ENCODE results near the gene NUP98. TPM values are rescaled to one million over a fixed set of nuclear protein-coding genes. Genes with fewer than 3 reads are reported as not detected.

The NUP98 gene
- total RNA-seq, 4 donors from 2014 or later: 65.2 to 128 (median 102) TPM

DNA sequence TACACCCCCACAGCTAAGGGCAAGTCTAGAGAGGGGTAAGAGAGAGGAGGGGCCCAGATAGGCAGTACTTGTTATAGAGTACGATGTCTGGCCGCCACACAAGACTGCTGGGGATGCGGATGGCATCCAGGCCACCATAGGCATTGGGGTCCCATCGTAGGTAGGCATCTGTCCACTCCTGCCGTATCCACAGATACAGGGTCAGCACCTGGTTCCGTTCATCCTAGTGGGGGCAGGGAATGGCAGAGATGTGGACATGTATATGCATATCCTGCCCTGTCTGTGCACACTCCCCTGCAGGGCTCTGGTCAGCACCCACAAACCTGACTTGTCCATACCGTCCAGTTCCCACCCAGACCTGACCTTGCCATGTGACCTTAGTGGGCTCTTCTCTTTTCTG is 128.2 kb downstream of the NUP98 start:
- TF ChIP-seq, protein P1, sequence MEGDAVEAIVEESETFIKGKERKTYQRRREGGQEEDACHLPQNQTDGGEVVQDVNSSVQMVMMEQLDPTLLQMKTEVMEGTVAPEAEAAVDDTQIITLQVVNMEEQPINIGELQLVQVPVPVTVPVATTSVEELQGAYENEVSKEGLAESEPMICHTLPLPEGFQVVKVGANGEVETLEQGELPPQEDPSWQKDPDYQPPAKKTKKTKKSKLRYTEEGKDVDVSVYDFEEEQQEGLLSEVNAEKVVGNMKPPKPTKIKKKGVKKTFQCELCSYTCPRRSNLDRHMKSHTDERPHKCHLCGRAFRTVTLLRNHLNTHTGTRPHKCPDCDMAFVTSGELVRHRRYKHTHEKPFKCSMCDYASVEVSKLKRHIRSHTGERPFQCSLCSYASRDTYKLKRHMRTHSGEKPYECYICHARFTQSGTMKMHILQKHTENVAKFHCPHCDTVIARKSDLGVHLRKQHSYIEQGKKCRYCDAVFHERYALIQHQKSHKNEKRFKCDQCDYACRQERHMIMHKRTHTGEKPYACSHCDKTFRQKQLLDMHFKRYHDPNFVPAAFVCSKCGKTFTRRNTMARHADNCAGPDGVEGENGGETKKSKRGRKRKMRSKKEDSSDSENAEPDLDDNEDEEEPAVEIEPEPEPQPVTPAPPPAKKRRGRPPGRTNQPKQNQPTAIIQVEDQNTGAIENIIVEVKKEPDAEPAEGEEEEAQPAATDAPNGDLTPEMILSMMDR (IDR thresholded peaks at IDR 0.05 in 4 of 5, conservative IDR thresholded peaks at IDR 0.05 in 1 of 5): no peak
- TF ChIP-seq POLR2A (IDR thresholded peaks at IDR 0.05): no peak
- Histone ChIP-seq H3K9me3 (no peaks in the 10 kb centered on the region), H3K27me3 (no peaks in the 10 kb centered on the region), H3K27ac (no peak overlapping the region), H3K4me1 (peaks cover 0 to 3% of the 10 kb centered on the region in 2 donors), H3K36me3 (peaks cover 3 to 51% of the 10 kb centered on the region in 2 donors), H3K4me3 (no peak overlapping the region)
- in situ Hi-C loops (cut with MboI; ENCODE audit: low sequenced_read_pairs in 4 of 4): no loop called here
- ATAC-seq (no peak), DNase-seq (no peak)
- intact Hi-C loops (cut with DNase I; ENCODE audit: low total_unique reads): no loop called here

DNA sequence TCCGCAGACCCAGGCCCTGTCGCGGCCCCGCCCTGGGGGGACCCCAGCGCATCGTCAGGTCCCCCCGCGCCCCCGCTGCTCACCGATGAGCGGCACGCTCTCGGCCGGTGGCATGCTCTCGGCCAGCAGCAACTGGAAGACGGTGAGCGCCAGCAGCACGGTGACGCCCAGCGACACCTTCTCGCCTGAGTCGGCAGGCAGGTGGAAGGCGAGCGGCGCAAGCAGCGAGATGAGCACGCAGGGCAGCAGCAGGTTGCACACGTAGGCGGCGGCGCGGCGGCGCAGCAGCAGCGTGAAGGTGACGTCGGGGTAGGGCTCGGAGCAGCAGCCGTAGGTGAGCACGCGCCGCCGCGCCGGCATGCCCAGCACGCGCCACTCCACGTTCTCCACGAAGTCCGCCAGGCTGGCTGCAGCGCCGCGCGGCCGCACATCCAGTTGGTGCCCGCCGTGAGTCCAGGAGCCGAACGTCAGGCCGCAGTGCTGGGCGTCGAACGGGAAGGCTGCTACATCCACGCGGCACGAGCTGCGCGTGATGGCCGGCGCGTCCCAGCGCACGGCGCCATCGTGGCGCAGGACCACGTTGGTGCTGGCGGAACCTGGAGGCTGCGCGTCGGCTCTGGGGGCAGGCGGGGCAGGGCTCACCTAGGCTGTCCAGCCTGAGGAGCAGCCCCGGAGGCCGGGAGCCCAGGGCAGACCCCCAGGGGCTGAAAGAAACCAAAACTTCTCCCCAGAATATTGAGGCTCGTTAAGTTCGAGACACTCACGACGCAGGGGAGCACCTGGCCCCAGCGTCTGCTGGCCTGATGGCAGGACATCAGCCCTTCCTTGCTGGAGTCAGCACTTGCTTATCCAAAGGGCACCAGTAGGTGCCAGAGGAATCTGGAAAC is 130.0 kb downstream of the NUP98 start:
- ATAC-seq (no peak), DNase-seq (no peak)
- no peaks in the 10 kb centered on the region for H3K9me3 ChIP-seq
- H3K27me3 ChIP-seq: no peaks in the 10 kb centered on the region
- H3K4me3 ChIP-seq: no peak overlapping the region
- in situ Hi-C loops (cut with MboI; ENCODE audit: low sequenced_read_pairs in 4 of 4): no loop called here
- no peak overlapping the region for H3K27ac ChIP-seq
- intact Hi-C loops (cut with DNase I; ENCODE audit: low total_unique reads): no loop called here
- TF ChIP-seq, protein P1 (IDR thresholded peaks at IDR 0.05 in 4 of 5, conservative IDR thresholded peaks at IDR 0.05 in 1 of 5): no peak
- TF ChIP-seq POLR2A (IDR thresholded peaks at IDR 0.05): no peak
- H3K4me1 ChIP-seq: peaks cover 0 to 3% of the 10 kb centered on the region in 2 donors
- H3K36me3 ChIP-seq: peaks cover 3 to 41% of the 10 kb centered on the region in 2 donors

DNA sequence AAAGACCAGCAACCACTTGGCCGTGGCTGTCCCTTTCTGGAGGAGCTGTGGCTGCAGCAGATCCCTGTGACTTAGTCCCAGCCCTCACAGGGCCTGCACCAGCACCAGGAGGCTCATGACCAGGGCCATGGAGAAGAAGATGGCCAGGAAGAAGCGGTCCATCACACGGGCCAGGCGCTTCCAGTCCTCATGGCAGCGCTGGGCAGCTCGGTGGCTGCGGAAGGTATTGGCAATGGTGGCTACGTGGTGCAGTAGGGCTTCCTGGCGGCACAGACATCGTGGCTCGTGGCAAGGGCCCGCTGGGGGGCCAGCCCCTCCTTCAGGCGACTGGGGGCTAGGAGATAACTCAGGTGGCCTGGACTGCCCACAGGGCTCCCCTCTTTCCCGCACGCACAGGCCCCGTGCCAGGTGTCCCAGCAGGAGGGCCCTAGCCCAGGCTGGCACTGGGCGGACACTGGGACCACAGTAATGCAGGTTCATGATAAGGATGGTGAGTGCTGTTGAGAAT is 131.3 kb downstream of the NUP98 start:
- Histone ChIP-seq H3K27ac (no peak overlapping the region), H3K9me3 (no peaks in the 10 kb centered on the region), H3K4me3 (no peak overlapping the region), H3K27me3 (no peaks in the 10 kb centered on the region), H3K4me1 (peaks cover 0 to 3% of the 10 kb centered on the region in 2 donors), H3K36me3 (peaks cover 3 to 37% of the 10 kb centered on the region in 2 donors)
- in situ Hi-C loops (cut with MboI; ENCODE audit: low sequenced_read_pairs in 4 of 4): no loop called here
- DNase-seq: no peak
- intact Hi-C loops (cut with DNase I; ENCODE audit: low total_unique reads): no loop called here
- no peak for ATAC-seq
- no peak for TF ChIP-seq POLR2A (IDR thresholded peaks at IDR 0.05)
- TF ChIP-seq, protein P1 (IDR thresholded peaks at IDR 0.05 in 4 of 5, conservative IDR thresholded peaks at IDR 0.05 in 1 of 5): no peak

DNA sequence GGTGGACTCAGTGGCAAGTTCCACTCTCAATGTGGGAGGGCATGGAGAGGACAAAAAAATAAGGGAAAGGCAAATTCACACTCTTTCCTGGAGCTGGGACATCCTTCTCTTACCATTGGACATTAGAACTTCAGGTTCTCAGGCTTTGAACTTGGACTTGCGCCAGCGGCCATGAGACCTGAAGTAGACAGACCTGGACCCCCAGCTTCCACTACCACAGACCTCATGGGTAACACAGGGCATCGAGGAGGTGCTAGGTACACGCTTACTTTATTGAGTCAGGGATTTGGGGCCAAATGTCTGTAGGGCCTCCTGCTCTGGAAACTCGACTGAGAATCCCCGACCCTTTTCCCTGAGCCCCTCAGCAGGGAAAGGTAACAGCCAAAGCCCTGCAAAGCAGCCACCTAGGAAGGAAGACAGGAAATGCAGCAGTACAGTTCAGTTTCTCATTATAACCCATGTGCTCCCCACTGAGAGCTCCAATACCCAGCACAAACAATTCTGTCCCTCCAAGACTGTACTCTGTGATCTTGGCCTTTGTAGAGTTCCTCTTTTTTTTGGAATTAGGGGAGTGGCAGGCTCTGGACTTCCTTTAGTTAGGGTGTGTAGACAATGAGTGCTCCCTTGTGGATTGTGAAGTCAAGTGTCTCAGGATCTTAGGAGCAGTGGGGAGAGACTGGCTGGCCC is 131.9 kb downstream of the NUP98 start:
- H3K27me3 ChIP-seq: no peaks in the 10 kb centered on the region
- in situ Hi-C loops (cut with MboI; ENCODE audit: low sequenced_read_pairs in 4 of 4): no loop called here
- DNase-seq (no peak), ATAC-seq (peak in 1 of 2 donors; percentile 27)
- intact Hi-C loops (cut with DNase I; ENCODE audit: low total_unique reads): no loop called here
- H3K27ac ChIP-seq: peak overlapping the region in 1 of 4 donors; percentile 31
- H3K9me3 ChIP-seq: no peaks in the 10 kb centered on the region
- peaks cover 0 to 3% of the 10 kb centered on the region in 2 donors for H3K4me1 ChIP-seq
- no peak overlapping the region for H3K4me3 ChIP-seq
- peaks cover 3 to 37% of the 10 kb centered on the region in 2 donors for H3K36me3 ChIP-seq
- TF ChIP-seq, protein P1 (IDR thresholded peaks at IDR 0.05 in 4 of 5, conservative IDR thresholded peaks at IDR 0.05 in 1 of 5): no peak
- TF ChIP-seq POLR2A (IDR thresholded peaks at IDR 0.05): no peak

All from gastrocnemius medialis (tissue), 4 donors.